GM18517 (cell line): ENCODE measurements around the gene VPS39.
"Not testable (repeated sequence)": the region's sequence is repeated elsewhere in the genome, so short reads cannot be mapped to it uniquely, and the experiment has no call there.

Source experiments
- ATAC-seq: cut with Tn5 transposase; IDR thresholded peaks from one replicate; pipeline ENCODE4 v1.9.1; 2021; ENCODE audit warnings: mild to moderate bottlenecking, moderate library complexity; ENCODE audit not compliant: unreplicated experiment

Gene VPS39

GRCh38 chr15:42207674-42208579 is at the start of gene VPS39:
TSS of gene VPS39 (minus strand) at chr15:42208304. CDS start at chr15:42208153, 151 bp downstream.
- ATAC-seq, result peak; percentile 76

GRCh38 chr15:42253300-42253699 is 45.2 kb upstream of the VPS39 start:
- no peak for ATAC-seq

GRCh38 chr15:42240823-42241222 is 32.7 kb upstream of the VPS39 start:
- ATAC-seq, result no peak

- ATAC-seq, result no peak
These were observed 31.6 kb upstream of the VPS39 start for GRCh38 chr15:42239528-42240182.

GRCh38 chr15:42233107-42233506 is 25.0 kb upstream of the VPS39 start:
- no peak for ATAC-seq

GRCh38 chr15:42232606-42233005 is 24.5 kb upstream of the VPS39 start:
- no peak for ATAC-seq

- no peak for ATAC-seq
These were observed 23.0 kb upstream of the VPS39 start for GRCh38 chr15:42231088-42231487.

GRCh38 chr15:42228981-42229380 is 20.9 kb upstream of the VPS39 start:
- not testable (repeated sequence) for ATAC-seq

GRCh38 chr15:42228036-42228435 is 19.9 kb upstream of the VPS39 start:
- no peak for ATAC-seq

- no peak for ATAC-seq
These were observed 18.5 kb upstream of the VPS39 start for GRCh38 chr15:42226648-42227047.

- ATAC-seq, result no peak
These were observed 12.1 kb upstream of the VPS39 start for GRCh38 chr15:42220216-42220615.

GRCh38 chr15:42218953-42219592 is 11.0 kb upstream of the VPS39 start:
- ATAC-seq, result no peak

- ATAC-seq, result no peak
These were observed 9.5 kb upstream of the VPS39 start for GRCh38 chr15:42217568-42217967.

GRCh38 chr15:42215913-42216829 is 8.1 kb upstream of the VPS39 start:
- ATAC-seq, result no peak

- no peak for ATAC-seq
These were observed 6.5 kb upstream of the VPS39 start for GRCh38 chr15:42214600-42214999.

GRCh38 chr15:42213511-42213910 is 5.4 kb upstream of the VPS39 start:
- ATAC-seq, result no peak

GRCh38 chr15:42210696-42211095 is 2.6 kb upstream of the VPS39 start:
- no peak for ATAC-seq

- no peak for ATAC-seq
These were observed 1.7 kb downstream of the VPS39 start for GRCh38 chr15:42206406-42206805.

GRCh38 chr15:42203891-42204290 is 4.2 kb downstream of the VPS39 start:
- no peak for ATAC-seq

- ATAC-seq, result no peak
These were observed 5.5 kb downstream of the VPS39 start for GRCh38 chr15:42202653-42203052.

GRCh38 chr15:42201801-42202200 is 6.3 kb downstream of the VPS39 start:
- no peak for ATAC-seq
